Measurements from ENCODE around the gene THADA.

Gene THADA

GRCh38 chr2:43507137-43507536, 88.7 kb downstream of the THADA start:
- no peak for DNase-seq (ENCODE audit: low spot score)
- TF ChIP-seq CTCF (IDR thresholded peaks at IDR 0.05; ENCODE audit: extremely low read depth, missing control alignments), result no peak

- no peak for DNase-seq (ENCODE audit: low spot score)
Observed at GRCh38 chr2:43495727-43496126, 100.1 kb downstream of the THADA start.

DNA sequence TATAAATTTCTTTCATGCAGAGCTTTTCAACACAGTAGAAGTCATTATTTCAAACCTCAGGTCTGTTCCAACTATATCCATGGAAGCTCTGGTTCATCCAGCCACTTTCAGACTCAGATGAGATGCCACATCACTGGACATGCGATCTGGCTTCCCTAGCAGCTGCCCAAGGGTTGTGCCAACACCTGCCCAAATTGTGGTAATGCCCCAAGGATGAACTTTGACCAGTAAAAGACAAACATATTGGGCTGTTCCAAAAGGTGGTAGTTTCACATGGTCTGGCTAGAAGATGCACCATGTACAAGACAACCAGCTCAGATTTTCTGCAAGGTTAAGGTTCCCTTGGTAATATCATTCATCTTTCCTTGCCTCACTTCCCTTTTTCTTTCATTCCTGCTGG, 101.9 kb downstream of the THADA start:
- TF ChIP-seq CTCF (IDR thresholded peaks at IDR 0.05; ENCODE audit: extremely low read depth, missing control alignments), result no peak
- no peak for DNase-seq (ENCODE audit: low spot score)

More at GRCh38 chr2:43495727-43496126, 100.1 kb downstream of the THADA start:
- no peak for TF ChIP-seq CTCF (IDR thresholded peaks at IDR 0.05; ENCODE audit: extremely low read depth, missing control alignments)

GRCh38 chr2:43491065-43491639, 104.7 kb downstream of the THADA start:
- no peak for DNase-seq (ENCODE audit: low spot score)
- TF ChIP-seq CTCF (IDR thresholded peaks at IDR 0.05; ENCODE audit: extremely low read depth, missing control alignments), result no peak

- no peak for TF ChIP-seq CTCF (IDR thresholded peaks at IDR 0.05; ENCODE audit: extremely low read depth, missing control alignments)
- no peak for DNase-seq (ENCODE audit: low spot score)
Observed at GRCh38 chr2:43490252-43490786, 105.5 kb downstream of the THADA start.

- no peak for TF ChIP-seq CTCF (IDR thresholded peaks at IDR 0.05; ENCODE audit: extremely low read depth, missing control alignments)
- DNase-seq (ENCODE audit: low spot score), result no peak
Observed at GRCh38 chr2:43488737-43489136, 107.1 kb downstream of the THADA start.

- no peak for DNase-seq (ENCODE audit: low spot score)
- TF ChIP-seq CTCF (IDR thresholded peaks at IDR 0.05; ENCODE audit: extremely low read depth, missing control alignments), result no peak
Observed at GRCh38 chr2:43486603-43487002, 109.2 kb downstream of the THADA start.
